GM10248 (cell line): ENCODE results near the gene NDOR1.

Source experiments
- CTCF ChIA-PET: fragments of 300-600 bp; sonication (Branson Sonifier 250); formaldehyde crosslinking; extraction: SDS; loops from one replicate; lab custom pipeline; 2021; ENCODE audit warnings: antibody characterized with exemption; lab: Yijun Ruan, JAX
- POLR2A ChIA-PET: fragments of 350-650 bp; sonication (Branson Sonifier 250); formaldehyde crosslinking; extraction: SDS; loops from one replicate; lab custom pipeline; 2020; ENCODE audit warnings: antibody characterized with exemption; lab: Yijun Ruan, JAX
- DNase-seq: peaks from one replicate; pipeline ENCODE4 v3.0.0; 2012; ENCODE audit errors: extremely low spot score
- CTCF ChIP-seq: IDR thresholded peaks from 2 replicates; pipeline ENCODE4 v1.5.1; 2012; ENCODE audit warnings: mild to moderate bottlenecking, low read depth; ENCODE audit errors: extremely low read depth, missing control alignments, control extremely low read depth

NDOR1 gene

GRCh38 chr9:137211532-137211931 lies 6.0 kb downstream of the NDOR1 start:
- POLR2A ChIA-PET = no interaction called here
- TF ChIP-seq CTCF = no peak
- DNase-seq = no peak
- CTCF ChIA-PET = interaction anchor here (1.5 to 2.6 kb wide), 2 partner anchors 9 to 12 kb away, joined by 3 to 9 read pairs; partner anchors contain the start of gene RNF208

GRCh38 chr9:137212520-137212919 lies 7.0 kb downstream of the NDOR1 start:
- no peak for DNase-seq
- CTCF ChIA-PET = interaction anchor here (1.2 kb wide), 1 partner anchor 9 kb away, joined by 4 read pairs; no protein-coding TSS in a partner anchor
- POLR2A ChIA-PET = no interaction called here
- no peak for TF ChIP-seq CTCF

- POLR2A ChIA-PET = no interaction called here
- CTCF ChIA-PET = interaction anchor here (1.1 to 4.2 kb wide), 3 partner anchors 9 to 25 kb away, joined by 3 to 11 read pairs (median 4); partner anchors contain the start of genes ANAPC2 and SSNA1
- peak; percentile 17 for TF ChIP-seq CTCF
- no peak for DNase-seq
Observed at GRCh38 chr9:137213160-137214060, 7.9 kb downstream of the NDOR1 start.

GRCh38 chr9:137214620-137215019 lies 9.1 kb downstream of the NDOR1 start:
- DNase-seq = no peak
- POLR2A ChIA-PET = no interaction called here
- CTCF ChIA-PET = interaction anchor here (1.1 to 4.2 kb wide), 3 partner anchors 11 to 26 kb away, joined by 3 to 13 read pairs (median 11); partner anchors contain the start of genes ANAPC2, RNF224 and SSNA1
- no peak for TF ChIP-seq CTCF

GRCh38 chr9:137215196-137215986 lies 9.9 kb downstream of the NDOR1 start:
- no peak for TF ChIP-seq CTCF
- ChIA-PET POLR2A (no interaction called here), CTCF (interaction anchor here (1.2 to 4.2 kb wide), 3 partner anchors 8 to 26 kb away, joined by 6 to 13 read pairs (median 11); partner anchors contain the start of genes ANAPC2, RNF224 and SSNA1)
- DNase-seq = no peak
